GM18909 (cell line): ENCODE data around the gene XRCC4.
A peak's percentile ranks its signal among the peaks of the same experiment; 100 is the strongest.

Experiments used
- ATAC-seq: cut with Tn5 transposase; IDR thresholded peaks from one replicate; pipeline ENCODE4 v1.9.1; 2021; ENCODE audit warnings: mild to moderate bottlenecking; ENCODE audit not compliant: unreplicated experiment, poor library complexity

XRCC4 gene

GRCh38 chr5:83368319-83368718 lies 291.0 kb downstream of the XRCC4 start:
- peak; percentile 40 for ATAC-seq

- peak; percentile 53 for ATAC-seq
Measured at GRCh38 chr5:83368835-83369234, 291.5 kb downstream of the XRCC4 start.

GRCh38 chr5:83370957-83371356 lies 293.6 kb downstream of the XRCC4 start:
- ATAC-seq, result no peak

- no peak for ATAC-seq
Measured at GRCh38 chr5:83371726-83372125, 294.4 kb downstream of the XRCC4 start.

DNA sequence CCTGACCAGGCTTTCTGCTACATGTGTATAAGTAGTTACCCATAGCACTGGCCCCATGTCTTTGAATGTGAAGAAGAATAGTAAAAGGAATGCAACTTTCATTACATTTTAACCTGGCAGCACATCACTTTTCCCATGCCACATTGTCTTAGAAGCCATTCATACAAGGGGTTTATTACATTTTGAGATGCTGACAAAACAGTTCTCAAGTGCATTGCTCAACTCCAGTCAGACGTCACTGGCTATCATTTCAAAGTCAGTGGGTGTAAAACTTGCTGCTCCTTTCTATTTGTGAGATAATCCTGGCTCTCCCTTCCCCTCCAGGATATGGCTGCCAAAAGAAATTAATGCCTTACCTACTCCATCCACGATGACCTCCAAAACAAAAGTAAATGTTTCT lies 297.2 kb downstream of the XRCC4 start:
- ATAC-seq, result no peak

- no peak for ATAC-seq
Measured at GRCh38 chr5:83375049-83375745, 297.9 kb downstream of the XRCC4 start.

DNA sequence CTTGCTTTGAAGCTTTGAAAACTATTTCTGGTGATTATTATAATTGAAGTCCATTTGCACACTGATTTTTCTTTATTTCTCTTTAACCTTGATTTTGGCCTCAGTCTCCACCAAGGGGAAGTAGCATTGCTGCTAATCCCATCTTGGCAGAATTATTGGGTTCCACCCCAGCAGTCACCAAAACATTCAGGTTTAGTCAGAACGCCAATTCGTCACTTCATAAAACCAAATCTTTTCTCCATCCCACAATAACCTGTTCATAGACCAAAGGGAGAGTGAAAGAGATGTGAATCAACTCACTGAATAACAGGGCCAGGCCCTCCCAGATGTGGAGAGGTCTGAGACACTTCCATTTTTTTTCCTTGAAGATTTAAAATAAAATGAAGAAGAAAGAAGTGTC lies 299.1 kb downstream of the XRCC4 start:
- no peak for ATAC-seq

- ATAC-seq, result no peak
Measured at GRCh38 chr5:83377131-83377865, 300.0 kb downstream of the XRCC4 start.

DNA sequence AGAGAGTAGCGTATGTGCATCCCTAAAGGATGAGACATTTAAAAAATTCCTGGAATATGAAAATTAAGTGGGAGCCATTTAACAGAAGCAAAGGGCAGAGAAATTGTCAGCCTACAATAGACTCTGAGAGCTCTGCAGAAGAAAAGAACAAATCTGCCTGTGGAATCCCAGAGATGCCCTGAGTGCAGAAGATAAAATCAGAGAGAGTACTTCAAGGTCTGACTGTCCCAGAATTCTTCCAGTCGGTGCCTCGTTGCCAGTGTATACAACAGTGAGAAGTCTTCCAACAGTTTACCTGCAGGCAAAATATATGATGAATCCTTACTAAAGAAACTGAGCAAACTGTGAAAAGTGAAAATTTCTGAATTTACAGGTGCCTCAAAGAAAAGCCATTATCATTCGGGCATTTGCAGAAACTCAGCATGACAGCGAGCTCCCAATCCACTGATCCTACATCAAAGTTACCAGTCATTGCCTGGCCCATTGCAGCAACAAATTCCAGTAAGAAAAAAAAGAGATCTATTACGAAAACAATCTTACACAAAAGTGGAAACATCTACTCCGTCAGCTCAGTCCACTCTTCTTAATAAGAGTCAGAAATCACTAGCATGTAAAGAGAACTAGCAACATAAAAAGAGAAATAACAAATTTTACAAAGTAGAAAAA lies 301.4 kb downstream of the XRCC4 start:
- ATAC-seq, result no peak

DNA sequence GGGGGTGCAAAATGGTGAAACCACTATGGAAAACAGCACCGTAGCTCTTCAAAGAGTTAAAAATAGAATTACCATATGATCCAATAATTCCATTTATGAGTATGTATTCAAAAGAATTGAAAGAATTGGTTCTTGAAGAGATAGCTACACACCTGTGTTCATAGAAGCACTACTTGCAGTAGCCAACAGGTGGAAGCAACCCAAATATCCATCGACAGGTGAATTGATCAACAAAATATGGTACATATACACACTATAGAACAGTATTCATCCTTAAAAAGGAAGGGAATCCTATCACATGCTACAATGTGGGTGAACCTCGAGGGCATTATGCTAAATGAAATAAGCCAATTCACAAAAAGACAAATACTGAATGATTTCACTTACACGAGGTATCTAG lies 308.5 kb downstream of the XRCC4 start:
- ATAC-seq, result no peak

DNA sequence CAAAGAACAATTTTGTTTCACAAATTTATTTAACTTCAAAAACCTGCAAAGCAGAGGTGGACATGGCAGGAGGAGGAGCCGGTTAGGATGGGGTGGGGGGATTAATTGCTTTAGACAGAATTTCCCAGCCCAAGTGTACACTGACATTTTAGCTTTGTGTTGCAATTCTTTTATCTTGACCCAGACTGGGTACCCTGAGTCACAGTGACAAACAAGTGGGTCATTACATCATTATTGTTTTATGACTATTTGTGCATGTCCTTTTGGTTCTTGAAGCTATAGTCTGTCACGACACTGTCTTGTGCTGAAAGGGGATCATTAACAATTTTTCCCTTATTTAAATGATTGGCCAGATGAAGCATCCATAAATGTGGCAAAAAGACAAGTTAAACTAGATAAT lies 309.7 kb downstream of the XRCC4 start:
- no peak for ATAC-seq

DNA sequence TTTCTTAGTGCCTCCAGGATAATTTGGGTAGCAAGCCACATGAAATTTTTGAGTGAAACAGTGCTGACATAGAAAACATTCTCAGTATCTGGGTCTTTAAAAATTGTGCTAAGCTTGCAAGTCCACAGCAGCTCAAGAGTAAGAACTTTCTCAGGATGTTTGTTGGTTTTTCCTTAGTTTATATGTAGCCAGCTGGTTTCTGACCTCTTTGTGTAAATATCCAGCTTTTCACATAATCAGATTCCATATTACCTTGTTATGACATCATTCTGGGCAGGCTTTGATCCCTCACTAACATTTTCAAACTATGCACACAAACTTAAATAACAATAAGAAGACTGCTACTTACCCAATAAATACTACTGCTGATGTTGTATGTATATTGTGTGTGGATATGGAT lies 311.3 kb downstream of the XRCC4 start:
- ATAC-seq, result no peak

GRCh38 chr5:83392766-83393503 lies 315.6 kb downstream of the XRCC4 start:
- ATAC-seq, result no peak

DNA sequence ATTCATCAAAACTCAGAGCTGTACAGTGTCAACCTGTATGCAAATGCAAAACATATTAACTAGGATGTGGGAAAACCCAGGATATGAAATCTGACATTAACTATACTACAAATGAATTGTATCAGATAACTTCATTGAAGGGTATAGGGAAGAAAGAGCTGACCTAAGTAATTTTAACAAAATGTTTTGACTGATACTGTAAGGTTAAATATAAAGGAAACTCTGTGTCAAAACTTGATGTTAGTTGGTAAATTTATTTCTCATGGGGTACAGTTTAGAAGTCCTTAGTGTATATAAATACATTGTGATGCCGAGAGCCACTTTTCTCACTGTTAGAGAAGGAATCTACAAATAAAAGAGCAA lies 316.1 kb downstream of the XRCC4 start:
- no peak for ATAC-seq

GRCh38 chr5:83394190-83394589 lies 316.8 kb downstream of the XRCC4 start:
- no peak for ATAC-seq

DNA sequence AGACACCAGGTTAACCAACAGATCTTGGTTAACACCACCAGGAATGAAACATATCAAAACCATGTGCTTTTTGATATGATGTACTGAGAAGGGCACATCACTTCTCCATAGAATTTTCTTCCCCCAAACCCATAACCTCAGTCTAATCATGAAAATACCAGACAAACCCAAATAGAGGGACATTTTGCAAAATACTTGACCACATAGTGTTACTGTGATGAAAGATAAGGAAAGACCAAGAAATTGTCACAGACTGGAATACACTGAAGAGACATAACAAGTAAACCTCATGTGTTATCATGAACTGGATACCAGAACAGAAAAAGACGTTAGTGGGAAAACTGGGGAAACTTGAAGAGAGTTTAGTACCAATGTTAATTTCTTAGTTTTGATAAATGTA lies 319.3 kb downstream of the XRCC4 start:
- no peak for ATAC-seq

- no peak for ATAC-seq
Measured at GRCh38 chr5:83397658-83398057, 320.3 kb downstream of the XRCC4 start.

DNA sequence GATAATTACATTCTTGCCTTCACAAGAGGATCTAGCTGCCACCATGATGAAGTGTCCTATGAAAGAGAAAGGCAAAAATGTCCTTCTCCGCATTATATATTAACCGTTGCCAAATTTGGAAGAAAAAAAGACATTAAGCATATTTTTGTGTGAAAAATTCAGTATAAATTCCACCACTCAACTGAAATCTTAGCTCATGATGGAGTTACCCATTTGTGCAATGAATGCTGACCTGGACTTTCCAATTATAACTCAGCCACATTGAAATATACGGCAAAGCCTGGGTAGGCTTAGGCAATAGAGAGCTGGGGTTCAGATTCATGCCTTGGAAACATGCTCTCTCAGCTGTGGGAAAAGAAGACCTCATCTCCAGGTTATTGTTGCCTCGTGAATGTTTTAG lies 322.9 kb downstream of the XRCC4 start:
- no peak for ATAC-seq

DNA sequence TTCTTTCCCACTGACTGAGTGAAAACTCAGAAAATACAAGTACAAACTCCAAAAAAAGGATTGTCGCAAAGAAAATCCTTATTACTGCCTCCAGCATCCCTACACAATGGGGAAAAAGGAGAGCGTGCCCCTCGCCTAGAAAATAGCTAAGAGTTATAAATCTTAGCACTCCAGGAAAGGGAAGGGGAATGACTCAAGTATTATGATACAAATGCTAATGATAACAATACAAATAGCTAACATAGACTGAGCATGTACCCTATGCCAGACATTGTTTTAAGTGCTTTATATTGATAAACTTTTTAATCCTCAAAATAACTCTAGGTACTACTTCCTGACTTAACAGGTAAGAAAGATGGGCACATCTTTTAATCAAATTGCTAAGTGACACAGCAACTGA lies 323.4 kb downstream of the XRCC4 start:
- ATAC-seq, result no peak

DNA sequence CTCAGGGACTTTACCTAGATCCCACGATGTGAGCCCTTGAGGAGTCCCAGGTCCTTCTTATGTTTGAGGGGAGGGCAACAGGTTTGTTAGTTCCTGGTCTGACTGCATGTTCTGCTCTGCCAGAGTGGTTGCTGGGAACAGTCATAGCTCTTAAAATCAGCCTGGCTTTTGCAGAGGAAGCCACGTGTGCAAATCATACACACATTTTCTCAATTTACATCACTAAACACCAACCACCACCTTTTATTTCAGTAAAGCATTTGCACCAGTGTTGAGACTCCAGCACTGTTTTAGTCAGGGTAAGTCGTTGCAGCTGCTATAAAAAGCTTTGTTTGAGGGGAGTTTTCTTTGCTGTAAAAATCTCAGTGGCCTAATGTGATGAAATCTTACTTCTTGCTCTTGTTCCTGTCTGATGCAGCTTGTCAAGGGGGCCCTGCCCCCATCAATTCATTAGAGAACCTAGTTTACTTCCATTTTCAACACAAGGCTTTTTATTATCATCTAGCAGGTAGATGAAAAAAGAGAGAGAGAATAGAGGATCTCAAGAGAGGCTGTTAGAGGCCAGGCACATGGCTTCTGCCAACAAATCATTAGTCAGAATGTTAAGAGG lies 323.9 kb downstream of the XRCC4 start:
- ATAC-seq, result peak; percentile 54

DNA sequence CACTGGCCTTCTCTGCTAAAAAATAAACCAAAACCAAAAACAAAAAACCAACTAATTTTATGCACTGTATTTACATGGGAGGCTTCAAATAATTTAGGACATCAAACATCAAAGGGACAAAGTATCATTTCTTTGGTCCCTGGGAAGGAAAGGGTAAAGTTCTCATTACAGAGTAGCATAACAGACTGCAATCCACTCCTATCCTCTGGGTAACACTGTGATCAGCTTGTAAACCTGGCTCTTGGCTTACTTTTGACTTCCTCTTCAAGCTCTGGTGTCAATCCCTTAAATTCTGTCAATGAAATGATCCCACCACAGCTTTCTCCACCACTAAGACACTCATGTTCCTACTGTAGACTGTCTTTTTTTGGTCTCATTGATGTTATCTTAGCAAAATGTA lies 324.4 kb downstream of the XRCC4 start:
- ATAC-seq, result no peak
